KMS-11 (cell line): ENCODE data around the gene STK24.

Source experiments
- H2AFZ ChIP-seq: fragments of 200-600 bp; sonication (generic); 2 replicates; pipeline ENCODE4 v1.6.1; 2016; ENCODE audit warnings: antibody characterized with exemption, mixed run types, low read depth
- H3K27ac ChIP-seq: fragments of 200-600 bp; sonication (generic); 2 replicates; pipeline ENCODE4 v1.6.1; 2016; ENCODE audit warnings: mild to moderate bottlenecking, mixed run types
- H3K27me3 ChIP-seq: fragments of 200-600 bp; sonication (generic); 2 replicates; pipeline ENCODE4 v1.6.1; 2017; ENCODE audit warnings: mild to moderate bottlenecking, low read depth, mixed run types, moderate library complexity; ENCODE audit not compliant: insufficient read depth
- H3K36me3 ChIP-seq: fragments of 200-600 bp; sonication (generic); 2 replicates; pipeline ENCODE4 v1.6.1; 2017; ENCODE audit warnings: mild to moderate bottlenecking, mixed run types; ENCODE audit not compliant: insufficient read depth
- H3K4me1 ChIP-seq: fragments of 200-600 bp; sonication (generic); 2 replicates; pipeline ENCODE4 v1.6.1; 2016; ENCODE audit warnings: mild to moderate bottlenecking, low read depth, mixed run types; ENCODE audit not compliant: poor library complexity, severe bottlenecking
- H3K4me2 ChIP-seq: fragments of 200-600 bp; sonication (generic); 2 replicates; pipeline ENCODE4 v1.7.0; 2016; ENCODE audit warnings: mild to moderate bottlenecking, mixed run types
- H3K4me3 ChIP-seq: fragments of 200-600 bp; sonication (generic); IDR thresholded peaks from 2 replicates; pipeline ENCODE4 v1.6.1; 2017; ENCODE audit warnings: low read depth, low read length, mixed read lengths; ENCODE audit not compliant: insufficient read depth
- H3K79me2 ChIP-seq: fragments of 200-600 bp; sonication (generic); 2 replicates; pipeline ENCODE4 v1.6.1; 2016; ENCODE audit warnings: low read depth, mixed run types; ENCODE audit not compliant: insufficient read depth
- H3K9ac ChIP-seq: fragments of 200-600 bp; sonication (generic); 2 replicates; pipeline ENCODE4 v1.6.1; 2016; ENCODE audit warnings: mild to moderate bottlenecking, mixed run types
- H4K20me1 ChIP-seq: fragments of 200-600 bp; sonication (generic); 2 replicates; pipeline ENCODE4 v1.6.1; 2016; ENCODE audit warnings: mild to moderate bottlenecking, mixed run types; ENCODE audit not compliant: insufficient read depth
- TF ChIP-seq, protein P1 (sequence below): fragments of 200-600 bp; sonication (generic); conservative IDR thresholded peaks from 2 replicates; pipeline ENCODE4 v1.6.1; 2017; ENCODE audit warnings: low read depth, mild to moderate bottlenecking, antibody characterized with exemption, low read length, moderate library complexity, mixed read lengths

The STK24 gene

DNA sequence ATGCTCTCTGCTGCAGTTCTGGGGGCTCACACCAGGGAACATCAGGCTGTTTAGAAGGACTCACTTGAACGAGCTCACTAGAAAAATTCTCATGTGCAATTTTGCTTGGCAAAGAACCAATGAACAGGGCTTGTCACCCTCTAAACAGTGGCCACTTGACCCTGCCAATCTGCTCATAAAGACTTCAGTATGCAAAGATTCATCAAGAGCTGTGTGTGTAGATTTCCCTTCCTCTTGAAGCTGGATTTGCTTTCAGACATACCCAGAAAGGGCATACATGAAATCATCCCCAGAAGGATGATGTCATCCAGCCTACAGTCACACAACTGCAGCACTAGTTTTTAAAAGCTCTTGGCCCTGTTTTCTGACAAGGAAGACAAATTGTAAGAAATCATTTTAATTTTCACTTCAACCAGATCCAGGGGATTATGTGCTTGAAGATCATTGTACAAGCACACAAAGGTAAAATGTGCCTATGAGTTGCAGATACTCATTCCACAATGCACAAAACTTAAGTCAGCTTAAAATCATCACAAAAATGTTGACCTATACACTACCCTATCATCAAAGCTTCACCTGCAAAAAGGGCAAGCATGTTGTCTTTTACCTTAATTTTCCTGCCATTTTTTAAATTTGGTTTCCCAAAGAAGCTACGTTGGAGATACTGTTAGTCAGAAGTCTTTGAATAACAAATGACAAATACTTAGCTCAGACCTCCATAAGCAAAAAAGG, 5.2 kb upstream of the STK24 start:
- Histone ChIP-seq H3K4me2 (no peak overlapping the region), H3K4me3 (no peak overlapping the region), H4K20me1 (no peaks in the 10 kb centered on the region), H3K4me1 (peaks cover 21% of the 10 kb centered on the region), H3K79me2 (no peaks in the 10 kb centered on the region), H2AFZ (no peak overlapping the region), H3K36me3 (no peaks in the 10 kb centered on the region), H3K27ac (no peak overlapping the region), H3K9ac (no peak overlapping the region), H3K27me3 (no peaks in the 10 kb centered on the region)
- TF ChIP-seq, protein P1, sequence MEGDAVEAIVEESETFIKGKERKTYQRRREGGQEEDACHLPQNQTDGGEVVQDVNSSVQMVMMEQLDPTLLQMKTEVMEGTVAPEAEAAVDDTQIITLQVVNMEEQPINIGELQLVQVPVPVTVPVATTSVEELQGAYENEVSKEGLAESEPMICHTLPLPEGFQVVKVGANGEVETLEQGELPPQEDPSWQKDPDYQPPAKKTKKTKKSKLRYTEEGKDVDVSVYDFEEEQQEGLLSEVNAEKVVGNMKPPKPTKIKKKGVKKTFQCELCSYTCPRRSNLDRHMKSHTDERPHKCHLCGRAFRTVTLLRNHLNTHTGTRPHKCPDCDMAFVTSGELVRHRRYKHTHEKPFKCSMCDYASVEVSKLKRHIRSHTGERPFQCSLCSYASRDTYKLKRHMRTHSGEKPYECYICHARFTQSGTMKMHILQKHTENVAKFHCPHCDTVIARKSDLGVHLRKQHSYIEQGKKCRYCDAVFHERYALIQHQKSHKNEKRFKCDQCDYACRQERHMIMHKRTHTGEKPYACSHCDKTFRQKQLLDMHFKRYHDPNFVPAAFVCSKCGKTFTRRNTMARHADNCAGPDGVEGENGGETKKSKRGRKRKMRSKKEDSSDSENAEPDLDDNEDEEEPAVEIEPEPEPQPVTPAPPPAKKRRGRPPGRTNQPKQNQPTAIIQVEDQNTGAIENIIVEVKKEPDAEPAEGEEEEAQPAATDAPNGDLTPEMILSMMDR = no peak

DNA sequence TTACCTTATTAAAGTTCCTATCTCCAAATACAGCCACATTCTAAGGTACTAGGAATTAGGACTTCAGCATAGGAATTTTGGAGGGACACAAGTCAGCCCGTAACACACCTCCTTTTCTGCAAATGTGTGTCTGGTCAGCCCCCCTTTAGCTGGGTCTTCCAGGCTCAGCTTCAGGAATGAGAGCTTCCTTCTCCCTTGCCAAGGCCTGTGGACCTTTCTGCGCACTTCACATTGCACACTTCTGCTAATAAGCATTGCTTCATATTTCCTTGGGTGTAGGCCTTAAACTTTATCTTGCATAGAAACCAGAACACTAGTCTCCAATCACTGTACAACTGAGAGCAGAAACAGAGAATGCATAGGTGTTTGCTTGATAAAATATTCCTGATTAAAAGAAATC, 4.5 kb upstream of the STK24 start:
- Histone ChIP-seq H3K36me3 (no peaks in the 10 kb centered on the region), H2AFZ (no peak overlapping the region), H3K4me1 (peaks cover 13% of the 10 kb centered on the region), H3K9ac (no peak overlapping the region), H4K20me1 (no peaks in the 10 kb centered on the region), H3K4me3 (no peak overlapping the region), H3K27ac (no peak overlapping the region), H3K79me2 (no peaks in the 10 kb centered on the region; the same call in 1 of the 2 replicates), H3K27me3 (no peaks in the 10 kb centered on the region), H3K4me2 (no peak overlapping the region)
- TF ChIP-seq, protein P1 = no peak

DNA sequence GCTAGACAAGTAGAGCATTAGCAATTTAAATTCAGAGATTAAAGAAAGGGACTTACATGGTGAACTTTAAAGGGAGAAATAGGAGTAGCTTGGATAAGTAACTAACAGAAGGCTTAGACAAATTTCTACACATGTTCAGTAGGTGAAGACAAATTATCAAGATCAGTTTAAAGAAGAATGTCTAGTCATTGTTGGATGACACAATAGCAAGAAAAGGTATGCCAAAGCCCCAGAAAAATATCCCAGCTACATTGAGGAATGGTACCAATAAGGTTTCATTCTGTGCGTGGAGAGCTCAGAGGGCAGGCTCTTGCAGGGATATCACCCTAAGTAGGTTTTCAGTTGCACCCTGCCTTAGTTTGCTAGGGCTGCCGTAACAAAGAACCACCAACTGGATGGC, 3.5 kb upstream of the STK24 start:
- Histone ChIP-seq H3K4me3 (no peak overlapping the region), H3K79me2 (peaks cover 10% of the 10 kb centered on the region), H2AFZ (no peak overlapping the region), H3K9ac (no peak overlapping the region), H4K20me1 (0 out of 2 replicates have a peak, but pooled peaks cover under 1% of the 10 kb centered on the region), H3K36me3 (no peaks in the 10 kb centered on the region), H3K27ac (no peak overlapping the region), H3K4me1 (peaks cover 6% of the 10 kb centered on the region), H3K4me2 (no peak overlapping the region), H3K27me3 (no peaks in the 10 kb centered on the region)
- TF ChIP-seq, protein P1 = no peak

DNA sequence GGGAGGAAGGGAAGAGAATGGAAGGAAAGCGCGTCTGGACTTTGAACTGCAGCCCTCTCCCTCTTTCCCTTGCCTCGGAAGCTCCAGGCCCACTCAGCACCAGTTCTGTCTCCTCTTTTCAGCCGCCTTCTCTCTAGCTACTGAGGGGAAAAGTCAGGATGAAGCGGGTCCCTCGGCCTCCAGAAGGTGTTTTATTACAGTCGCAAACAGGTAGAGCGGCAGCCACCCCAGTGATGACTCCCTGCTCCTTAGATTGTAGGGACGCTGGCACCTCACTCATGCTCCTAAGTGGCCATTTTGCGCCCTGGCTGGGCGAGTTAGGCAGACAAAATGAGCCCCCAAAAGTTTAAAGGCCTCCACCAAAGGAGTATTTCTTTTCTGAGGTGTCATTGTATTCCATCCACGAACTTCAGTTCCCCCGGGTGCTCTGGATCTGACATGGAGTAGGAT, 954 bp upstream of the STK24 start:
- H3K27me3 ChIP-seq = no peaks in the 10 kb centered on the region
- H3K36me3 ChIP-seq = no peaks in the 10 kb centered on the region
- H2AFZ ChIP-seq = peak overlapping the region; percentile 44; the same call in 1 of the 2 replicates
- peak overlapping the region; percentile 66; the same call in 1 of the 2 replicates for H3K27ac ChIP-seq
- peaks cover 29% of the 10 kb centered on the region for H3K4me1 ChIP-seq
- H4K20me1 ChIP-seq = 0 out of 2 replicates have a peak, but pooled peaks cover 9% of the 10 kb centered on the region
- H3K4me2 ChIP-seq = peak overlapping the region; percentile 63
- TF ChIP-seq, protein P1 = no peak
- peaks cover 35% of the 10 kb centered on the region for H3K79me2 ChIP-seq
- H3K4me3 ChIP-seq = no peak overlapping the region
- peak overlapping the region; percentile 79 for H3K9ac ChIP-seq
